Measurements from ENCODE around the gene PPP6C. TPM values are rescaled to one million over a fixed set of nuclear protein-coding genes. Genes with fewer than 3 reads are reported as not detected.
A peak's percentile ranks its signal among the peaks of the same experiment; 100 is the strongest.
"Not testable (repeated sequence)": the region's sequence is repeated elsewhere in the genome, so short reads cannot be mapped to it uniquely, and the experiment has no call there.

PPP6C gene
- total RNA-seq, 1 donor from 2014 or later, result 15.0 TPM

GRCh38 chr9:125181756-125182155 lies 7.8 kb downstream of the PPP6C start:
- DNase-seq, result not testable (repeated sequence)

GRCh38 chr9:125180876-125181275 lies 8.7 kb downstream of the PPP6C start:
- no peak for DNase-seq

GRCh38 chr9:125179776-125180175 lies 9.8 kb downstream of the PPP6C start:
- DNase-seq, result not testable (repeated sequence)

- DNase-seq, result no peak
These were observed 11.7 kb downstream of the PPP6C start for GRCh38 chr9:125177888-125178287.

- DNase-seq, result peak; percentile 93
These were observed 13.0 kb downstream of the PPP6C start for GRCh38 chr9:125176636-125177035.

GRCh38 chr9:125172031-125172755 lies 17.4 kb downstream of the PPP6C start:
- no peak for DNase-seq

GRCh38 chr9:125169895-125170294 lies 19.7 kb downstream of the PPP6C start:
- DNase-seq, result no peak

- no peak for DNase-seq
These were observed 22.8 kb downstream of the PPP6C start for GRCh38 chr9:125166762-125167161.

GRCh38 chr9:125162891-125163290 lies 26.7 kb downstream of the PPP6C start:
- not testable (repeated sequence) for DNase-seq

GRCh38 chr9:125161284-125161918 lies 28.2 kb downstream of the PPP6C start:
- no peak for DNase-seq

GRCh38 chr9:125160750-125161149 lies 28.9 kb downstream of the PPP6C start:
- DNase-seq, result no peak

- DNase-seq, result no peak
These were observed 33.1 kb downstream of the PPP6C start for GRCh38 chr9:125156551-125156950.

GRCh38 chr9:125153712-125154367 lies 35.8 kb downstream of the PPP6C start:
- DNase-seq, result no peak

- no peak for DNase-seq
These were observed 37.9 kb downstream of the PPP6C start for GRCh38 chr9:125151730-125152129.

- DNase-seq, result no peak
These were observed 39.0 kb downstream of the PPP6C start for GRCh38 chr9:125150349-125151245.

- no peak for DNase-seq
These were observed 42.1 kb downstream of the PPP6C start for GRCh38 chr9:125147401-125147951.

- no peak for DNase-seq
These were observed 43.4 kb downstream of the PPP6C start for GRCh38 chr9:125146247-125146646.

- DNase-seq, result no peak
These were observed 44.2 kb downstream of the PPP6C start for GRCh38 chr9:125145425-125145824.

- peak; percentile 99 for DNase-seq
These were observed 46.1 kb downstream of the PPP6C start, which contains the start of gene SCAI for GRCh38 chr9:125143377-125144090. Gene SCAI (minus strand): TSS chr9:125143528. CDS start chr9:125143437, 91 bp downstream.

GRCh38 chr9:125142560-125143376 lies 46.8 kb downstream of the PPP6C start:
- DNase-seq, result no peak

Data from skin of body (tissue), 2 donors.